ENCODE results near the gene KRT32. TPM values are rescaled to one million over a fixed set of nuclear protein-coding genes. Genes with fewer than 3 reads are reported as not detected.

KRT32 gene
- total RNA-seq, 3 donors from 2014 or later, result 0.33 to 0.73 TPM; not detected in 1

DNA sequence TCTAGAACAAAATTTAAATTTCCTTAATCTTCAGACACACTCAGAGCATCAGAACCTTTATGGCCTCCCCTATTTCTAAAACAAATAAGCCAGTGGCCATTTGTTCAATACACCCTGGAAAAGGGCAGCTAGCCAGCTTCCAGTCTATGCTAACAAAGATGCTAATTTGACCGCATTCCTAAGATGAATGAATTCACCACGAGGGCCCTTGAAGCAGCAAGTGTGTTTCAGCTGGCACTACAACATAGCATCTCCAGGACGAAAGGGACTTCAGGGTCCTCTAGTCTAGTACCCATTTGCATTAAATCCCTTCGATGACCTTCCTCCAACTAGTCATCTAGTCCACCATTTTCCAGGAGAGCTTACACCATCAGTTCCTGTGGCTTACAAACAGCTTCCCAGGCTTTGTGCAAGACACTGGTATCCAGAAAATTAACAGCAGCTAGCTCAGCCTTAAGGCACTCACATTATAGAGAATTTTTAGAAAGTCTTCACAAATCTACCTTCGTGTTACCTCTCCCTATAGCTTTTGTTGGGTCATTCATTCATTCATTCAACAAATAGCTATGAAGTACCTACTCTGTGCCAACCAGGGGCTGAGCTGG is 53.7 kb downstream of the KRT32 start:
- Histone ChIP-seq H3K27ac (no peak overlapping the region), H3K9me3 (no peaks in the 10 kb centered on the region), H3K36me3 (no peaks in the 10 kb centered on the region), H3K27me3 (no peaks in the 10 kb centered on the region), H3K4me1 (peaks cover 0 to 4% of the 10 kb centered on the region in 2 donors), H3K4me3 (no peak overlapping the region)
- TF ChIP-seq POLR2A (IDR thresholded peaks at IDR 0.05) (no peak), POLR2AphosphoS5 (IDR thresholded peaks at IDR 0.05) (no peak)
- TF ChIP-seq, protein P1, sequence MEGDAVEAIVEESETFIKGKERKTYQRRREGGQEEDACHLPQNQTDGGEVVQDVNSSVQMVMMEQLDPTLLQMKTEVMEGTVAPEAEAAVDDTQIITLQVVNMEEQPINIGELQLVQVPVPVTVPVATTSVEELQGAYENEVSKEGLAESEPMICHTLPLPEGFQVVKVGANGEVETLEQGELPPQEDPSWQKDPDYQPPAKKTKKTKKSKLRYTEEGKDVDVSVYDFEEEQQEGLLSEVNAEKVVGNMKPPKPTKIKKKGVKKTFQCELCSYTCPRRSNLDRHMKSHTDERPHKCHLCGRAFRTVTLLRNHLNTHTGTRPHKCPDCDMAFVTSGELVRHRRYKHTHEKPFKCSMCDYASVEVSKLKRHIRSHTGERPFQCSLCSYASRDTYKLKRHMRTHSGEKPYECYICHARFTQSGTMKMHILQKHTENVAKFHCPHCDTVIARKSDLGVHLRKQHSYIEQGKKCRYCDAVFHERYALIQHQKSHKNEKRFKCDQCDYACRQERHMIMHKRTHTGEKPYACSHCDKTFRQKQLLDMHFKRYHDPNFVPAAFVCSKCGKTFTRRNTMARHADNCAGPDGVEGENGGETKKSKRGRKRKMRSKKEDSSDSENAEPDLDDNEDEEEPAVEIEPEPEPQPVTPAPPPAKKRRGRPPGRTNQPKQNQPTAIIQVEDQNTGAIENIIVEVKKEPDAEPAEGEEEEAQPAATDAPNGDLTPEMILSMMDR (IDR thresholded peaks at IDR 0.05), result no peak
- DNase-seq (ENCODE audit: low spot score in 2 of 2), result peak in 1 of 2 donors; percentile 64
- intact Hi-C loops (cut with DNase I; ENCODE audit: low total_unique reads), result no loop called here

DNA sequence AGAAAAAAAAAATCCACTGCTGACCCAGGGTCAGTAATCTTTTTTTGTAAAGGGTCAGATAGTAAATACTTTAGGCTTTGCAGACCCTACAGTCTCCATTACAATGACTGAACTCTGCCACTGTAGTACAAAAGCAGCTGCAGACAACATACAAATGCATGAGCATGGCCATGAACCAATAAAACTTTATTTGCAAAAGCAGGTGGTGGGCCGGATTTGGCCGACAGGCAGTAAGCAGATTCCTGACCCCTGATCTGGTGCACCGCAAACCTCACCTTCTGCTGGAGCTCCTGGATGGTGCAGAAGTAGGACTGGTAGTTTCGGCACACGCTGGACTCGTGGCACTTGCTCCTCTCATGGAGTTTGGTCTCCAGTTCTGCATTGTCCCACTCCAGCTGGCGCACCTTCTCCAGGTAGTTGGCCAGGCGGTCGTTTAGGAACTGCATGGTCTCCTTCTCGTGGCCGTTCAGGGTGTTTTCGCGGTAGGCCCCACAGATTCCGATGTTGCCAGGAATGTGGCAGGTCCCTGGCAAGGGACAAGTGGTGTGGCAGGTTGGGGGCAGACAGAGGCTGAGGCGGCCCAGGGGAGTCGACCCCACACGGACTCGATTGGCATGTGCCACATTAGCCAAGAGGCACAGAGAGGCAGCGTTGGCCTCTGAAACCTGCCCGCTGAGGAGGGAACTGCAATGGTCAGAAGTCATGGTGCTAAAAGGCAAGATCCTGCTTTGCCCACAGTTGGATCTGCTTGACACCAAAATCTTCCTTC is 55.9 kb downstream of the KRT32 start:
- intact Hi-C loops (cut with DNase I; ENCODE audit: low total_unique reads), result no loop called here

More for the DNA sequence above, 55.9 kb downstream of the KRT32 start:
- TF ChIP-seq POLR2AphosphoS5 (IDR thresholded peaks at IDR 0.05) (no peak), POLR2A (IDR thresholded peaks at IDR 0.05) (no peak)
- TF ChIP-seq, protein P1 (IDR thresholded peaks at IDR 0.05), result no peak
- no peak for DNase-seq (ENCODE audit: low spot score in 2 of 2)
- no peaks in the 10 kb centered on the region for H3K4me1 ChIP-seq
- H3K36me3 ChIP-seq, result no peaks in the 10 kb centered on the region
- no peak overlapping the region for H3K27ac ChIP-seq
- H3K27me3 ChIP-seq, result no peaks in the 10 kb centered on the region
- no peaks in the 10 kb centered on the region for H3K9me3 ChIP-seq
- H3K4me3 ChIP-seq, result no peak overlapping the region

Other genes starting within 250 kb of the KRT32 start
- not detected for gene KRTAP9-2, start 240.7 kb downstream of the KRT32 start, total RNA-seq
- not detected for gene KRTAP9-3, start 234.9 kb downstream of the KRT32 start, total RNA-seq
- gene KRTAP9-8, start 229.4 kb downstream of the KRT32 start, total RNA-seq, result not detected
- not detected for gene KRTAP9-4, start 217.7 kb downstream of the KRT32 start, total RNA-seq
- not detected for gene KRTAP9-9, start 212.0 kb downstream of the KRT32 start, total RNA-seq
- not detected for gene KRTAP9-6, start 202.0 kb downstream of the KRT32 start, total RNA-seq
- not detected for gene KRTAP9-7, start 191.7 kb downstream of the KRT32 start, total RNA-seq
- gene KRTAP29-1, start 164.5 kb downstream of the KRT32 start, total RNA-seq, result not detected
- gene KRTAP16-1, start 158.1 kb downstream of the KRT32 start, total RNA-seq, result not detected
- gene KRTAP17-1, start 151.7 kb downstream of the KRT32 start, total RNA-seq, result not detected
- gene KRT33A, start 116.6 kb downstream of the KRT32 start, total RNA-seq, result not detected
- not detected for gene KRT33B, start 97.6 kb downstream of the KRT32 start, total RNA-seq
- not detected for gene KRT34, start 85.1 kb downstream of the KRT32 start, total RNA-seq
- not detected for gene KRT31, start 69.8 kb downstream of the KRT32 start, total RNA-seq
- not detected for gene KRT37, start 42.8 kb downstream of the KRT32 start, total RNA-seq
- not detected for gene KRT38, start 26.4 kb downstream of the KRT32 start, total RNA-seq
- not detected for gene KRT35, start 13.8 kb upstream of the KRT32 start, total RNA-seq
- gene KRT36, start 22.5 kb upstream of the KRT32 start, total RNA-seq, result not detected
- gene KRT13, start 38.2 kb upstream of the KRT32 start, total RNA-seq, result 1 to 10 TPM in 1 of 3 donors, not detected in 2; 1.6 TPM
- gene KRT15, start 51.5 kb upstream of the KRT32 start, total RNA-seq, result 1,000 to 10,000 TPM in 1 of 3 donors, 100 to 1,000 TPM in 1, under 1 TPM in 1; 0.80 to 2,244 (median 331) TPM
- gene KRT19, start 60.9 kb upstream of the KRT32 start, total RNA-seq, result 1,000 to 10,000 TPM in 1 of 3 donors, 100 to 1,000 TPM in 1, 1 to 10 TPM in 1; 6.7 to 1,011 (median 375) TPM
- under 1 TPM in 1 of 3 donors, not detected in 2; 0.44 TPM for gene KRT9, start 104.7 kb upstream of the KRT32 start, total RNA-seq
- gene KRT14, start 119.5 kb upstream of the KRT32 start, total RNA-seq, result 100 to 1,000 TPM in 2 of 3 donors, under 1 TPM in 1; 0.80 to 692 (median 388) TPM
- 100 to 1,000 TPM in 1 of 3 donors, 10 to 100 TPM in 1, 1 to 10 TPM in 1; 2.6 to 100 (median 51.8) TPM for gene KRT16, start 145.4 kb upstream of the KRT32 start, total RNA-seq
- 1,000 to 10,000 TPM in 2 of 3 donors, 1 to 10 TPM in 1; 1.9 to 1,676 (median 1,373) TPM for gene KRT17, start 157.2 kb upstream of the KRT32 start, total RNA-seq
- 100 to 1,000 TPM; 217 to 850 (median 260) TPM for gene EIF1, start 221.5 kb upstream of the KRT32 start, total RNA-seq
- not detected for gene GAST, start 244.9 kb upstream of the KRT32 start, total RNA-seq